ENCODE measurements around the gene GPAM. TPM values are rescaled to one million over a fixed set of nuclear protein-coding genes. Genes with fewer than 3 reads are reported as not detected.
"Not testable (repeated sequence)": the region's sequence is repeated elsewhere in the genome, so short reads cannot be mapped to it uniquely, and the experiment has no call there.

Gene GPAM
- polyA plus RNA-seq, 3 donors = 0.37 to 1.3 (median 0.59) TPM

DNA sequence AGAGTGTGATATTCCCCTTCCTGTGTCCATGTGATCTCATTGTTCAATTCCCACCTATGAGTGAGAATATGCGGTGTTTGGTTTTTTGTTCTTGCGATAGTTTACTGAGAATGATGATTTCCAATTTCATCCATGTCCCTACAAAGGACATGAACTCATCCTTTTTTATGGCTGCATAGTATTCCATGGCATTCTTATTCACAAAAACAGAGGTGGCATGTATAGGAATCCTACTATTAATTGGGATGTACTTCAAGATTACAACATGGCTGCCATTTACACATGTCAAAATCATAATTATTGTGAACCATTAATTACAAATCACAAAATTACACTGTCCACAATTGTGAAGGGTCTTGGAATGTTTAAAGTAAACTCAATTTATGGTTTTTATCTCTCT is 14.1 kb upstream of the GPAM start:
- H3K79me2 ChIP-seq (ENCODE audit: insufficient read depth, low read length); H3K9me3 Mint-ChIP-seq; H3K4me1 Mint-ChIP-seq; H3K4me3 Mint-ChIP-seq; H4K20me1 ChIP-seq (ENCODE audit: insufficient read depth, low read length); H3K4me2 ChIP-seq (replicated peaks; ENCODE audit: extremely low read depth, low read length, poor library complexity, severe bottlenecking); H3K36me3 Mint-ChIP-seq; H3K9me3 ChIP-seq (replicated peaks in 1 of 2; ENCODE audit: control insufficient read depth in 1 of 2, insufficient read depth in 1 of 2, low read length in 2 of 2); H3K36me3 ChIP-seq (replicated peaks in 1 of 2; ENCODE audit: control insufficient read depth in 1 of 2, insufficient read depth in 2 of 2, low read length in 2 of 2); intact Hi-C loops (cut with micrococcal nuclease); DNase-seq; H3K27ac Mint-ChIP-seq; H2AFZ ChIP-seq (ENCODE audit: insufficient read depth, low read depth, low read length, poor library complexity, severe bottlenecking); H3K4me3 ChIP-seq (replicated peaks in 1 of 3; ENCODE audit: low read depth in 2 of 3, low read length in 3 of 3); H3K9ac ChIP-seq (ENCODE audit: insufficient read depth, low read length, poor library complexity, severe bottlenecking); H3K27ac ChIP-seq (ENCODE audit: low read depth in 1 of 2, low read length in 2 of 2); H3K4me1 ChIP-seq (ENCODE audit: control insufficient read depth in 1 of 2, insufficient read depth in 2 of 2, low read length in 2 of 2): not testable (repeated sequence)
- H3K27me3 Mint-ChIP-seq (ENCODE audit: low read depth in 3 of 3) = peaks cover 16 to 30% (median 27%) of the 10 kb centered on the region in 3 donors
- H3K27me3 ChIP-seq (ENCODE audit: control insufficient read depth in 2 of 2, insufficient read depth in 2 of 2, low read length in 2 of 2) = peaks cover 14 to 23% of the 10 kb centered on the region in 2 donors
- WGBS (ENCODE audit: insufficient coverage) = no CpG with 5 or more reads among the region's 2 CpGs

DNA sequence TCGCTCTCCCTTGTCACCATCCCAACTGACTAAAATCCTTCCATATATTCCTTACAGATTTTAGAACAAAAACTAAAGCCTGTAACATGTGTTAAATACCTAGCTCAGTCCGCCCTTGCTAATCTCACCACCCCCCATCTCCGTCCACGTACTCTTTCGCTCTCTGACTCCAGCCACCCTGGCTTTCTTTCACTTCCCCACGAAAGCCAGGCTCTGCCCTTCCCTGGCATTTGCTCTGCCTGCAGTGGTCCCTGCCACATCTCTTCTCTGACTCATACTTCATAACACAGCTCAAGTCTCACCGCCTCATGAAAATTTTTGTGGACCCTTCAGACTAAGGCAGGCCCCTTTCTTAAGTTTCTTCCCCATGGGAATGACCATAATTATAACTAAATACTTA is 11.7 kb upstream of the GPAM start:
- no peak overlapping the region for H3K4me3 ChIP-seq (replicated peaks in 1 of 3; ENCODE audit: low read depth in 2 of 3, low read length in 3 of 3)
- no peak overlapping the region for H2AFZ ChIP-seq (ENCODE audit: insufficient read depth, low read depth, low read length, poor library complexity, severe bottlenecking)
- H3K79me2 ChIP-seq (ENCODE audit: insufficient read depth, low read length) = no peaks in the 10 kb centered on the region
- H4K20me1 ChIP-seq (ENCODE audit: insufficient read depth, low read length) = no peaks in the 10 kb centered on the region
- H3K27ac ChIP-seq (ENCODE audit: low read depth in 1 of 2, low read length in 2 of 2) = no peak overlapping the region
- Mint-ChIP-seq H3K9me3 (peaks cover 0 to 3% (median 0%) of the 10 kb centered on the region in 7 donors), H3K27me3 (ENCODE audit: low read depth in 3 of 3) (peaks cover 14 to 27% (median 21%) of the 10 kb centered on the region in 3 donors), H3K27ac (no peak overlapping the region), H3K36me3 (no peaks in the 10 kb centered on the region), H3K4me3 (no peak overlapping the region), H3K4me1 (no peaks in the 10 kb centered on the region)
- no peak overlapping the region for H3K4me2 ChIP-seq (replicated peaks; ENCODE audit: extremely low read depth, low read length, poor library complexity, severe bottlenecking)
- H3K9me3 ChIP-seq (replicated peaks in 1 of 2; ENCODE audit: control insufficient read depth in 1 of 2, insufficient read depth in 1 of 2, low read length in 2 of 2) = no peaks in the 10 kb centered on the region
- whole genome bisulfite sequencing (ENCODE audit: insufficient coverage) = 68% methylated on average over 6 of the region's 7 CpGs
- H3K36me3 ChIP-seq (replicated peaks in 1 of 2; ENCODE audit: control insufficient read depth in 1 of 2, insufficient read depth in 2 of 2, low read length in 2 of 2) = no peaks in the 10 kb centered on the region
- peaks cover 8 to 9% of the 10 kb centered on the region in 2 donors for H3K27me3 ChIP-seq (ENCODE audit: control insufficient read depth in 2 of 2, insufficient read depth in 2 of 2, low read length in 2 of 2)
- intact Hi-C loops (cut with micrococcal nuclease) = no loop called here
- no peak for TF ChIP-seq CTCF (IDR thresholded peaks at IDR 0.05)
- H3K4me1 ChIP-seq (ENCODE audit: control insufficient read depth in 1 of 2, insufficient read depth in 2 of 2, low read length in 2 of 2) = no peaks in the 10 kb centered on the region
- no peak overlapping the region for H3K9ac ChIP-seq (ENCODE audit: insufficient read depth, low read length, poor library complexity, severe bottlenecking)
- DNase-seq = no peak

All from CD14-positive monocyte (primary cell).